HG03378 (cell line): Measurements from ENCODE around the gene SECISBP2.
"Not testable (repeated sequence)": the region's sequence is repeated elsewhere in the genome, so short reads cannot be mapped to it uniquely, and the experiment has no call there.

ENCODE experiments used
- ATAC-seq: cut with Tn5 transposase; IDR thresholded peaks from one replicate; pipeline ENCODE4 v1.9.1; 2021; ENCODE audit warnings: mild to moderate bottlenecking, moderate library complexity; ENCODE audit not compliant: unreplicated experiment

SECISBP2 gene

GRCh38 chr9:89309608-89310474, 8.5 kb upstream of the SECISBP2 start:
- ATAC-seq, result no peak

- peak; percentile 92 for ATAC-seq
Observed at GRCh38 chr9:89310475-89311345, 7.6 kb upstream of the SECISBP2 start, which contains the start of gene CKS2. Gene CKS2, plus strand, starts transcription at chr9:89311195. Its CDS starts 98 bp downstream, at chr9:89311293.

- ATAC-seq, result no peak
Observed at GRCh38 chr9:89311346-89312221, 6.7 kb upstream of the SECISBP2 start.

- no peak for ATAC-seq
Observed at GRCh38 chr9:89312222-89312571, 6.1 kb upstream of the SECISBP2 start.

GRCh38 chr9:89313842-89314241, 4.5 kb upstream of the SECISBP2 start:
- ATAC-seq, result no peak

GRCh38 chr9:89314955-89315354, 3.3 kb upstream of the SECISBP2 start:
- no peak for ATAC-seq

- ATAC-seq, result no peak
Observed at GRCh38 chr9:89315482-89315881, 2.8 kb upstream of the SECISBP2 start.

- ATAC-seq, result no peak
Observed at GRCh38 chr9:89317282-89317681, 1.0 kb upstream of the SECISBP2 start.

- ATAC-seq, result no peak
Observed at GRCh38 chr9:89319015-89319905, 960 bp downstream of the SECISBP2 start.

GRCh38 chr9:89323390-89323789, 5.1 kb downstream of the SECISBP2 start:
- no peak for ATAC-seq

- no peak for ATAC-seq
Observed at GRCh38 chr9:89325733-89326132, 7.4 kb downstream of the SECISBP2 start.

- ATAC-seq, result no peak
Observed at GRCh38 chr9:89328064-89328463, 9.8 kb downstream of the SECISBP2 start.

GRCh38 chr9:89329917-89330316, 11.6 kb downstream of the SECISBP2 start:
- no peak for ATAC-seq

GRCh38 chr9:89330513-89330912, 12.2 kb downstream of the SECISBP2 start:
- no peak for ATAC-seq

GRCh38 chr9:89339807-89340206, 21.5 kb downstream of the SECISBP2 start:
- no peak for ATAC-seq

- ATAC-seq, result no peak
Observed at GRCh38 chr9:89340332-89340731, 22.0 kb downstream of the SECISBP2 start.

- ATAC-seq, result no peak
Observed at GRCh38 chr9:89342213-89342612, 23.9 kb downstream of the SECISBP2 start.

GRCh38 chr9:89342948-89343347, 24.6 kb downstream of the SECISBP2 start:
- ATAC-seq, result no peak

- ATAC-seq, result not testable (repeated sequence)
Observed at GRCh38 chr9:89343812-89344211, 25.5 kb downstream of the SECISBP2 start.

- ATAC-seq, result no peak
Observed at GRCh38 chr9:89345476-89345875, 27.2 kb downstream of the SECISBP2 start.
